MCF 10A (cell line): Measurements from ENCODE around the gene PIP4K2C. TPM values are rescaled to one million over a fixed set of nuclear protein-coding genes. Genes with fewer than 3 reads are reported as not detected.

ENCODE experiments used
- BruUV-seq: library from RNA; stranded (reverse); fragments of 400-500 nt; replicated peaks from 2 replicates; lab custom pipeline; 2021; lab: Mats Ljungman, UMichigan
- CTCF ChIA-PET: fragments of 300-600 bp; sonication (Branson Sonifier 250); formaldehyde crosslinking; extraction: SDS; loops from one replicate; lab custom pipeline; 2021; ENCODE audit warnings: antibody characterized with exemption, inconsistent platforms; lab: Yijun Ruan, JAX
- POLR2A ChIA-PET: fragments of 300-600, 350-650 bp; sonication (Branson Sonifier 250); formaldehyde crosslinking; extraction: SDS; loops from one replicate; lab custom pipeline; 2020; ENCODE audit warnings: antibody characterized with exemption, inconsistent platforms; lab: Yijun Ruan, JAX
- DNase-seq: peaks from one replicate; pipeline ENCODE4 v3.0.0-alpha.2; 2018; ENCODE audit not compliant: unreplicated experiment
- H3K27ac Mint-ChIP-seq: one replicate; pipeline ENCODE4 v1.8.0; 2022; ENCODE audit warnings: mild to moderate bottlenecking, low read depth, mixed read lengths; ENCODE audit not compliant: unreplicated experiment
- H3K27me3 Mint-ChIP-seq: one replicate; pipeline ENCODE4 v1.8.0; 2022; ENCODE audit warnings: mixed read lengths; ENCODE audit not compliant: insufficient read depth, unreplicated experiment
- H3K36me3 Mint-ChIP-seq: one replicate; pipeline ENCODE4 v1.8.0; 2022; ENCODE audit warnings: mild to moderate bottlenecking, moderate library complexity, mixed read lengths; ENCODE audit not compliant: insufficient read depth, unreplicated experiment
- H3K4me1 Mint-ChIP-seq: one replicate; pipeline ENCODE4 v1.8.0; 2022; ENCODE audit warnings: mixed read lengths; ENCODE audit not compliant: insufficient read depth, unreplicated experiment
- H3K4me3 Mint-ChIP-seq: one replicate; pipeline ENCODE4 v1.8.0; 2022; ENCODE audit warnings: mild to moderate bottlenecking, moderate library complexity, mixed read lengths; ENCODE audit not compliant: unreplicated experiment
- H3K9me3 Mint-ChIP-seq: one replicate; pipeline ENCODE4 v1.8.0; 2022; ENCODE audit warnings: mixed read lengths; ENCODE audit not compliant: unreplicated experiment
- intact Hi-C: fragments of 100-400 bp; cut with micrococcal nuclease; formaldehyde crosslinking; loops from 2 replicates; pipeline ENCODE4 v1.14.1; 2022
- total RNA-seq: library from RNA; stranded (reverse); gene quantifications from 2 replicates; pipeline ENCODE4 v1.2.3, GENCODE V29; 2022
- TF ChIP-seq, protein P1 (sequence below): fragments of 200-600 bp; IDR thresholded peaks from one replicate; pipeline ENCODE4 v1.8.0; 2022; ENCODE audit warnings: antibody characterized with exemption, mild to moderate bottlenecking; ENCODE audit not compliant: unreplicated experiment

The PIP4K2C gene
- total RNA-seq, 1 experiment from 2014 or later: 32.0 TPM

DNA sequence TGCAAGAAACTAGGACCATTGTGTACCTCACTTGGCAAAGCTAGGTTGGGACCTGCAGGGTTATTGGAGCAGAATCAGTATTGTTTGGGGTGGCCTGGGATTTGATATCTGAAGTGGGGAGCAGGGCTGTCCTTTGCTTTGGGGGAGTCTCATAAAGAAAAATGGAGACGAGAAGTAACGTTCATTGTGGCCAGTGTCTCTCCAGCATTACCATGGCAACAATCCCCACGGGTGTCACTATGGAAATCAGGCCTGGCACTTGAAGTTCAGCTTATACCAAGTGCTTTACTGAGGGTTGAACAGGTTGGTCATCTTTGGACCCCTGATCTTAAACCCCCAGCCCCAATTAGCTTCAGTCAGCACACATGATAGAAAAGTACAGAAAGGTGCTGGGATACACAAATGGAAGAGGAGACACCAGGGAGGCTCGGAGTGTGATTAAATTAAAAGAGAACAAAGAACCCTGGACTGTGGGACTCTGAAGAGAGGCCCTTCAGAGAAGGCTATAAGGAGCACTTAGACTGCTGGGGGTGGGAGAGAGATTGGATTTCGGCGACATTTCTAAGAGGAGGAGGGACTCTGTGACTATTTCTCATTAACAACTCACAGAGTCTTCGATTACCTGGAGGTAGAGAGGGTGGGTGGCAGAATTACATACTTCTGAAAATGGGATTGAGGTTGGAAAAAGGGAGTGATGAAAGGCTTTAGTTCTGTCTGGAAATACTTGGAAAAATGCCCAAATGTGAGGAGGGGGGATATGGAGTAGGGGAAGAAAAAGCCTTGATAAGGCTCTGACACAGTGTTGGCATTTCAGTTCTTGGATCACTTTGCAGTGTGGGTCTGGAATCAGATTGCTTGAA, 37.4 kb upstream of the PIP4K2C start:
- intact Hi-C loops: no loop called here
- Mint-ChIP-seq H3K4me1 (peaks cover 7% of the 10 kb centered on the region), H3K4me3 (no peak overlapping the region), H3K36me3 (no peaks in the 10 kb centered on the region), H3K27me3 (peaks cover 9% of the 10 kb centered on the region), H3K9me3 (no peaks in the 10 kb centered on the region), H3K27ac (no peak overlapping the region)
- BruUV-seq: no TSS peak
- CTCF ChIA-PET: interaction anchor here (0.5 to 2.5 kb wide), 5 partner anchors 8 to 207 kb away, joined by 3 to 14 read pairs (median 3); partner anchors contain the start of gene B4GALNT1
- TF ChIP-seq, protein P1, sequence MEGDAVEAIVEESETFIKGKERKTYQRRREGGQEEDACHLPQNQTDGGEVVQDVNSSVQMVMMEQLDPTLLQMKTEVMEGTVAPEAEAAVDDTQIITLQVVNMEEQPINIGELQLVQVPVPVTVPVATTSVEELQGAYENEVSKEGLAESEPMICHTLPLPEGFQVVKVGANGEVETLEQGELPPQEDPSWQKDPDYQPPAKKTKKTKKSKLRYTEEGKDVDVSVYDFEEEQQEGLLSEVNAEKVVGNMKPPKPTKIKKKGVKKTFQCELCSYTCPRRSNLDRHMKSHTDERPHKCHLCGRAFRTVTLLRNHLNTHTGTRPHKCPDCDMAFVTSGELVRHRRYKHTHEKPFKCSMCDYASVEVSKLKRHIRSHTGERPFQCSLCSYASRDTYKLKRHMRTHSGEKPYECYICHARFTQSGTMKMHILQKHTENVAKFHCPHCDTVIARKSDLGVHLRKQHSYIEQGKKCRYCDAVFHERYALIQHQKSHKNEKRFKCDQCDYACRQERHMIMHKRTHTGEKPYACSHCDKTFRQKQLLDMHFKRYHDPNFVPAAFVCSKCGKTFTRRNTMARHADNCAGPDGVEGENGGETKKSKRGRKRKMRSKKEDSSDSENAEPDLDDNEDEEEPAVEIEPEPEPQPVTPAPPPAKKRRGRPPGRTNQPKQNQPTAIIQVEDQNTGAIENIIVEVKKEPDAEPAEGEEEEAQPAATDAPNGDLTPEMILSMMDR: no peak
- no peak for DNase-seq
- POLR2A ChIA-PET: interaction anchor here (0.6 to 1.0 kb wide), 2 partner anchors 34 to 197 kb away, joined by 3 to 4 read pairs; no protein-coding TSS in a partner anchor

- intact Hi-C loops: no loop called here
- ChIA-PET CTCF (interaction anchor here (1.1 to 2.5 kb wide), 4 partner anchors 9 to 79 kb away, joined by 3 to 14 read pairs (median 4); partner anchors contain the start of gene B4GALNT1), POLR2A (interaction anchor here (1.0 kb wide), 1 partner anchor 34 kb away, joined by 4 read pairs; the partner anchor contains the start of gene DDIT3)
- DNase-seq: no peak
- no TSS peak for BruUV-seq
- Mint-ChIP-seq H3K27ac (no peak overlapping the region), H3K9me3 (no peaks in the 10 kb centered on the region), H3K4me1 (peaks cover 2% of the 10 kb centered on the region), H3K36me3 (no peaks in the 10 kb centered on the region), H3K4me3 (no peak overlapping the region), H3K27me3 (peaks cover 9% of the 10 kb centered on the region)
- TF ChIP-seq, protein P1: no peak
Observed at GRCh38 chr12:57554453-57554852, 36.5 kb upstream of the PIP4K2C start.

- Mint-ChIP-seq H3K9me3 (no peaks in the 10 kb centered on the region), H3K4me1 (no peaks in the 10 kb centered on the region), H3K36me3 (no peaks in the 10 kb centered on the region), H3K4me3 (no peak overlapping the region), H3K27me3 (peaks cover 9% of the 10 kb centered on the region), H3K27ac (no peak overlapping the region)
- ChIA-PET CTCF (interaction anchor here (1.1 to 2.5 kb wide), 4 partner anchors 9 to 78 kb away, joined by 3 to 14 read pairs (median 4); partner anchors contain the start of gene B4GALNT1), POLR2A (interaction anchor here (1.0 kb wide), 1 partner anchor 35 kb away, joined by 4 read pairs; the partner anchor contains the start of gene DDIT3)
- DNase-seq: no peak
- TF ChIP-seq, protein P1: no peak
- intact Hi-C loops: no loop called here
- no TSS peak for BruUV-seq
Observed at GRCh38 chr12:57554897-57555296, 36.1 kb upstream of the PIP4K2C start.

DNA sequence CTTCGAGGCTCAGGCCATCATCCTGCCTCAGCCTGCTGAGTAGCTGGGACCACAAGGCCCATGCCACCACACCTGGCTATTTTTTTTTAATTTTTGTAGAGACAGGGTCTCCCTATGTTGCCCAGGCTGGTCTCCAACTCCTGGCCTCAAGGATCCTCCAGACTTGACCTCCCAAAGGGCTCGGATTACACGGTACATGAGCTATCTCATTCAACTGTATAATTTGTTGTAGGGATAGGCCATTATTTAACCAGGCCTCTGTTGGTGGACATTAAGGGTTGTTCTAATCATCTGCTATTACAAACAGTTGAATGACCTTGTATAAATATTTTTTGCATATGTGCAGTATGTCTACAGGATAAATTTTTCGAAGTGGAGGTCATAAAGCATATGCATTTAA, 32.1 kb upstream of the PIP4K2C start:
- H3K27me3 Mint-ChIP-seq: peaks cover 19% of the 10 kb centered on the region

More for the DNA sequence above, 32.1 kb upstream of the PIP4K2C start:
- Mint-ChIP-seq H3K4me1 (no peaks in the 10 kb centered on the region), H3K27ac (no peak overlapping the region), H3K4me3 (no peak overlapping the region), H3K36me3 (no peaks in the 10 kb centered on the region), H3K9me3 (no peaks in the 10 kb centered on the region)
- no peak for DNase-seq
- ChIA-PET POLR2A (interaction anchor here (1.4 kb wide), 1 partner anchor 186 kb away, joined by 4 read pairs; the partner anchor contains the start of gene TSPAN31), CTCF (interaction anchor here (0.6 kb wide), 1 partner anchor 177 kb away, joined by 4 read pairs; no protein-coding TSS in a partner anchor)
- TF ChIP-seq, protein P1: no peak
- intact Hi-C loops: no loop called here
- BruUV-seq: no TSS peak
